HG03558 (cell line): ENCODE data around the gene FCRL5.
"Not testable (repeated sequence)": the region's sequence is repeated elsewhere in the genome, so short reads cannot be mapped to it uniquely, and the experiment has no call there.

ENCODE experiments used
- ATAC-seq: cut with Tn5 transposase; IDR thresholded peaks from one replicate; pipeline ENCODE4 v1.9.1; 2021; ENCODE audit warnings: moderate number of reproducible peaks; ENCODE audit not compliant: unreplicated experiment; ENCODE audit errors: extremely low read depth

FCRL5 gene

DNA sequence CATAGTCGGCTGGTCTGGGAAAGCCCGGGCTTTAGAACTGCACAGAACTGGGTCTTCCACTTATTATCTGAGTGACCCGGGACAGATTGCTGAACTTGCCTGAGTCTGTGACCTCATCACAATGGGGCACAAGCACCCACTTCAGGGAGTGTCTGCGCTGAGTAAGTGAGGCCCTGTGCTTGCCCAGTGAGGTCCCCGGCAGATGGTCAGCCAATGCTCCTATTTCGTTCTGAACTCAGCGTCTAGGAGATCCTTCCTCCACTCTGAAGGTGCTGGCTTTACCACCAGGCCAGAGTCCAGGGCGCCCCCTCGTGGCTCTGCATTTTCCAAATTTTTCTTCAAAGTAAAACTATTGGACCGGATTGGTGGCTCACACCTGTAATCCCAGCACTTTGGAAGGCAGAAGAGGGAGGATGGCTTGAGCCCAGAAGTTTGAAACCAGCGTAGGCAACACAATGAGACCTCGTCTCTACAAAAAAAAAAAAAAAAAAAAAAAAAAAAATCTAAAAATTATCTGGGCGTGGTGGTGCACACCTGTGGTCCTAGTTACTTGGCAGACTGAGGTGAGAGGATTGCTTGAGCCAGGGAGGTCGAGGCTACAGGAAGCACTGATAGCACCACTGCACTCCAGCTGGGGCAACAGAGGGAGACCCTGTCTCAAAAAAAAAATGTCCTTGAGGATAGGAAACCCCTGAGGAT, 61.7 kb downstream of the FCRL5 start:
- ATAC-seq, result no peak

DNA sequence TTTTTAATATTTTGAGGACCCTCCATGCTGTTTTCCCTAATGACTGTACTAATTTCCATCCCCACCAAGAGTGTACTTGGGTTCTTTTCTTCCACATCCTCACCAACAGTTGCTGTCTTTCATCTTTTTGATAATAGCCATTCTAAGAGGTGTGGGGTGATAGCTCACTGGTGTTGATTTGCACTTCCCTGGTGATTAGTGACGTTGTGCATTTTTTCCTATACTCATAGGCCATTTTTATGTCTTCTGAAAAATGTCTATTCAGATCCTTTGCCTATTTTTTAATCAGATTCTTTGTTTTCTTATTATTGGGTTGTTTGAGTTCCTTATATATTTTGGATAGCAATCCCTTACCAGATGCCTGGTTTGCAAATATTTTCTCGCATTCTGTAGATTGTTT, 64.2 kb downstream of the FCRL5 start:
- no peak for ATAC-seq

DNA sequence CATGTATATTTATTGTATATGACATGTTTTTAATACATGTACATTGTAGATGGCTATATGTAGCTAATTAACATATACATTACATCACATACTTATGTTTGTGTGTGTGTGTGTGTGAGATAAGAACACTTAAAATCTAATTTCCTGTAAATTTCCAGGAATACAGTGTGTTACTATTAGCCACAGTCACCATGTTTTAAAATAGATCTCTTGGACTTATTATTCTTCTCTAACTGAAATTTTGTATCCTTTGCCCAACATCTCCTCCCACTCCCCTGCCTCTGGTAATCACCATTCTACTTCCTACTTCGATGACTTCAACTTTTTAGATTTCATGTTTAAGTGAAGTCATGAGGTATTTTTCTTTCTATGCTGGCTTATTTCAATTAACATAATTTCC, 64.8 kb downstream of the FCRL5 start:
- ATAC-seq, result no peak

DNA sequence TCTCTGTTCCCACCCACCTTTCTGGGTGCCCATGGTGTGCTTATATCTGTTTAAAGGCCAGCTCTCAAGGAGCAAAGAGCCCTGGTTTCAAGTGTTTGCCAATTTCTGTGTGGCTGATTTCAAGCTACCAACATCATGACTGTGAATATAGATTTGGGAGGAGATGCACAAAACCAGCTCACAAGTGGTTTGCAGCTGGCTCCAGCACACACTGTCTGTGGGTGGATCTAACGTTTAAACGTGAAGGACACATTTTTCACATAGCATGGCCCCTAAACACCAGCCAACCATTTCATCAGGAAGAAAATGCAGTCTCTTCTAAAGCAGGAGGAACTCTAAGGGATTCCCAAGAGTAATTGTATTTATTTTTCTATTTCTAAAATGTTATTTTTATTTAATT, 65.2 kb downstream of the FCRL5 start:
- no peak for ATAC-seq

DNA sequence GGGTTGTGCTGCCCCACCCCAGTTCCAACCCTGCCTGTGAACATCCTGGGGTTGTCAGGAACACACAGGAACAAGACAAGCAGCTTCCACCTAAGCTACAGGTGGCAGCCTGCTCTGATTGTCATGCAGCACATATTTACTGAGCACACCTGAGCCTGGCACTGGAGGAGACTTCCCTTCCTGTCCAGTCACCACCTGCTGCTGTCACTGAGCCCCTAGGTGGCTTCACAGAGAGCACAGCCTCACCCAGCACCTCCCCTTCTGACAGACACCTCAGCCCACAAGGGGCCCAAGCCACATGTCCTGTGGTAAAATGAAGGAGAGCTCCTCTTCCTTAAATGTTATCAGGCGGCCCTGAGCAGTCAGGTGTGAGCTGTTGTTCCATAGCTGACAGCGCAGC, 65.9 kb downstream of the FCRL5 start:
- ATAC-seq, result not testable (repeated sequence)

DNA sequence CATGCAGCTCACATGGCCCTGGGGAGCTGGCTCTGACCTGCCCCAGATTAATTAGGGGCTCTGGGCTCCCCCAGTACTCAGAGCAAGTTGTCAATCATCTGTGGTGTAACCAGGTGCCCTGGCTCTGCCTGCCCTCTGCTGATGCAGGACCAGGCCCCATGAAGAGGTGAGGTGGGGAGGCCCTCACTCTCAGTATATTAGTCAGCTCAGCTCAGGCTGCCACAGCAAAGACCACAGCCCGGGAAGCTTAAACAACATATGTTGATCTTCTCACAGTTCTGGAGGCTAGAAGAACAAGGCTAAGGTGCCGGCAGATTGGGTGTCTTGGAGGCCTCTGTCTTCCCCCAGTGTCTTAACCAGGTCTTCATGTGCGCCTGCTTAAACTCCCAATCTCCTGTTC, 66.5 kb downstream of the FCRL5 start:
- no peak for ATAC-seq

DNA sequence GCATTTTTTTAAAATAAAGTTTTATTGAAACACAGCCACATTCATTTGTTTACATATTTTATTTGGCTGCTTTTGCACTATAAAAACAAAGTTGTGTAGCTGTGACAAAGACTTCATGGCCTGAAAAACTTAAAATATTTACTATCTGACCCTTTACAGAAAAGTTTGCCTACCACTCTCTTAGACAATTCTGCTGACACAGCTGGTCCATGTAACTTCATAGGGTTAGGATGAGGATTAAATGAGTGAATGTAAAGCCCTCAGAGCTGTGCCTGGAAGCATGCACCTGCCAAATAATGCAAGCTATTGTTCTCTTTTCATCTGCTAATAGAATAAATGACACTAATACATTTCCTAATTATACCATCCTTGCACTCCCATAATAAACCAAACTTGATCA, 67.7 kb downstream of the FCRL5 start:
- ATAC-seq, result no peak

DNA sequence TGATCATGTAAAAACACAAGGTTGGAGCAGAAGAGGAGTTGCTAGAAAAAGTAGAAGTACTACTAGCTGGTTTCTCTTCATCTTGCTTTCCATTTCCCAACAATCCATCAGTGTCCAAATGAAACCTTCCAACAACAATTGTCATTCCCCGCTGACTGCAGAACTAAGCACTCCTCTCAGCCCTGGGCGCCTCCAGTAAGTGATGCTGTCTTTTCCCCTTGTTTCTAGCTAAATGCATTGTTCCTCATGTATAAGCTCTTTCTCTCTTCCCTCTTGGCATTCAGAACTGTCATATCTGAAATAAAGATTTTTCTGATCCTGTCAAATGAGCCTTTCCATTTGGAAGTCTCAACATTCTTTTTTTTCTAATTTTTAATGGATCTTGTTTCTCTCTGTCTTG, 68.7 kb downstream of the FCRL5 start:
- no peak for ATAC-seq

DNA sequence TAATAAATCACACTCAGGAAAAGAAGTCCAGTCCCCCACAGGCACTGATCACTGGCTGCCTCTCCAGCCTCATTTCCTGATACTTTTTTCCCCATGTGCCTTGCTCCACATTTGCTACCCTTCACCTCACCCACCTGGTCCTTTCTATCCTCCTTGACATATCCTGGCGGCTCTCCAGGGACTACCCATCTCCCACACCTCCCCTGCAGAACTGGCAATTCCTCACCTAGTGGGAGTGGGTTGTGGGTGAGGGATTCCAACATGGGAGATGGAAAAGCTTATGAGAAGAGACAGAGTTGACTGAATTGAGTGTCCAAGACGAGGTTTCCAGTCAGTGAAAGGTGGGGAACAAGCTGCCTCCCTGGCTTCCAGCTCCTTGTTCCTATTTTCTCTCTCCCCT, 69.6 kb downstream of the FCRL5 start:
- no peak for ATAC-seq

DNA sequence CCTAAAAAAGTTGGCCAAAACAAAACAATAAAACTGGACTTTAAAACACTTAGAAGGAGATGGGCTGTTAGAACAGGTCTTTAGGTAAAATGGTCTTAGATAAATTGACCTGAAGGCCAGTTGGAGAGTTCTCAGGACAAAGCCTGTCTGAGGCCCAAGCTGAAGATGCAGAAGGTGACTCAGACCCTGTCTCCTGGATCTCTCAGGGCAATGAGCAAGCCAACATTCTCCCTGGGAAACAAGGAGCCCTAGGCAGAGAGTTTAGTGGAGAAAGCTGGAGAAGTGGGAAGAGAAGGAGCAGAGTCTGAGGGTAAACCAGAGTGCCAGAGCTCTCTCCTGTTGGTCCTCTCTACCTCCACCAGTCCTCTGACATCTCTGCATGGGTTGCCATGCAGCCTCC, 70.1 kb downstream of the FCRL5 start:
- ATAC-seq, result no peak

DNA sequence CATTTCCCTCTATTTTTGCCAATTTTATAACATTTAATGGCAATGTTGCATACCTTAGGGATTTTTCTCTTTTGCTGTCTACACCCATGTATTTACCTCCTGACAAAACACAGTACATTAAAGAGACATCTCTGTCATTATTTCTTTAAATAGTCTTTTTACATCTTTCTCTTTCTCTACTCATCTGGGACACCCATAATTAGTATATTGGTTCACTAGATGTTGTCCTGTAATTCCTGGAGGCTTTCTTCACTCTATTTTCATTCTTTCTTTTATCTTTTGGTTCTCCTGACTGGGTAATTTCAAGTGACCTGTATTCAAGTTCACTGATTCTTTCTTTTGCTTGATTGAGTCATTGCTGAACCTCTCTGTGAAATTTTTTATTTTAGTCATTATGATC, 74.3 kb downstream of the FCRL5 start:
- no peak for ATAC-seq

DNA sequence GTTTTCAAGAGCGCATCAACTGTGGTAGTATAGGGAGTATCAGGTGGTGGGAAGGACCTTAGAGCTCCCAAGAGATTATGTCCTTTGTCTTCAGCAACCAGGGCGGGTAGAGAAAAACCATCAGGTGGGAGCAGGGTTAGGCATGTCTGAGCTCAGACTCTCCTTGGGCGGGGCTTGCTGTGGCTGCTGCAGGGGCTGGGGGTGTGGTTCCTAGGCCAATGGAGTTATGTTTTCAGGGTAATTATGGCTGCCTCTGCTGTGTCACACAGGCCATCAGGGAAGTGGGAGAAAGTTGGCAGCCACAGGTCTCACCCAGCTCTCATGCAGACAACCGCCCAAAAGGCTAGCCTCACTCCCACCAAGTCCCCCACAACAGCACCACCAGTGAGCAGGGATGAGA, 74.9 kb downstream of the FCRL5 start:
- ATAC-seq, result no peak

DNA sequence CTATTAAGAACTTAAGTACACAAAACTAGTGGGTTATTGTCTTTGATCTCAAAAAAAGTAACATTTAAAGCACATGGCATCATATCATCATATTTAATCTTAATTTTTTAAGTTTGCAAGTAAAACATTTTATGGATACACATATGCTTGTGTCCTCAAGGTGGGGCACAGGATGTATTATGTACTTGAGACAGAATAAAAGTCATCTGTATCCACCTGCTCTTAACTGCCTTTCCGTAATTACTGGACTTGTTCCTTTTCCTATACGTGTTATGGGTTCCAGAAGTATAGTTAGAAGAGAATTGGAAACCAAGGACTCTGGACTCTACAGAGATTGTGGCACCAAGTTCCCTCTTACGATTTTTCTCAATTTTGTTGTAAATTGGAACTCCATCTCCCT, 79.4 kb downstream of the FCRL5 start:
- ATAC-seq, result no peak

DNA sequence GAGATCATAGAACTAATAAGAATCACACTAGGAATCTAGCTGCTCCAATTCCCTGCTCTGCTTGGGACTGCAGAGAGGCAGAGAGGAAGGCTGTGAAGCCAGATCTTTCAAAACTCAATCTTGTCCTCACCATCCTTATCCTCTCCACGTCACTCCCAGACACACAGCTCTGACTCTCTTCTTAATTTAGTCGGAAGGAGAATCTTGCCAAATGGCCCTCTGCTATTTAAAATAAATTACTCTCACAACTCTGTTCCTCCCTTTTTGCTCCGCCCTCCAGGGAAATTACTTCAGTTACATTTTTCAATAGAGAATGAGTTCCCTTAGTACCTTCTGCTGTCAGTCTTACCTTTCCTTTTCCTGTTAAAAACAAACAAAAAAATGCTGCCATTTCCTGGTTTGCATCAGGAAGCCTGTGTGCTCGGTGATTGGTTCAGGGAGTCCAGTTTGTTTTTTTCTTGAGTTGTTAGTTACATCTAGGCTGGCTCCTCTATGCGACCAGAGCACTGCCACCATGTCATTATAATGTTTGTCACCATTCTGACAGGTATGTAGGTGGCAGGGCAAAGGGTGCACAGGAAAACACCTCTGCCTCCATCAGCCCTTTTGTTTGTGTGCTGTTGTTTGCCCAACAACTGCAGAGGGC, 80.1 kb downstream of the FCRL5 start:
- ATAC-seq, result no peak

DNA sequence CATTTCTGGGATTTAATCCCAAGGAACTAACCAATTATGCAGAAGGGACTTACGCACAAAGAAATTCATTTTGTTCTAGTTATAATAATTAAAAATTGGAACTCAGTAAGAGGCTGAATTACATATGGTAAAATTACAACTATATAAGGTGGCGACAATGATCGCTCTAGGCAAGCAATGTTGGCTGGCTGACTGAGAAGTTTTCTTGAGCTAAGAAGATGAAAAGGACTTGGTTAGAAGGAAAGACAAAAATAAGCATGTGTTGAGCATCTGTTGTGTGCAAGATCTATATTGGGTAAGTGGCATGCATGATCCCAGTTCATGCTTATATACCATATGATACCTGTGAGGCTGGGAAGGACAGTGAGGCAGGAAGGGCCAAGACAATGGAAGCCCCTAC, 80.8 kb downstream of the FCRL5 start:
- no peak for ATAC-seq

DNA sequence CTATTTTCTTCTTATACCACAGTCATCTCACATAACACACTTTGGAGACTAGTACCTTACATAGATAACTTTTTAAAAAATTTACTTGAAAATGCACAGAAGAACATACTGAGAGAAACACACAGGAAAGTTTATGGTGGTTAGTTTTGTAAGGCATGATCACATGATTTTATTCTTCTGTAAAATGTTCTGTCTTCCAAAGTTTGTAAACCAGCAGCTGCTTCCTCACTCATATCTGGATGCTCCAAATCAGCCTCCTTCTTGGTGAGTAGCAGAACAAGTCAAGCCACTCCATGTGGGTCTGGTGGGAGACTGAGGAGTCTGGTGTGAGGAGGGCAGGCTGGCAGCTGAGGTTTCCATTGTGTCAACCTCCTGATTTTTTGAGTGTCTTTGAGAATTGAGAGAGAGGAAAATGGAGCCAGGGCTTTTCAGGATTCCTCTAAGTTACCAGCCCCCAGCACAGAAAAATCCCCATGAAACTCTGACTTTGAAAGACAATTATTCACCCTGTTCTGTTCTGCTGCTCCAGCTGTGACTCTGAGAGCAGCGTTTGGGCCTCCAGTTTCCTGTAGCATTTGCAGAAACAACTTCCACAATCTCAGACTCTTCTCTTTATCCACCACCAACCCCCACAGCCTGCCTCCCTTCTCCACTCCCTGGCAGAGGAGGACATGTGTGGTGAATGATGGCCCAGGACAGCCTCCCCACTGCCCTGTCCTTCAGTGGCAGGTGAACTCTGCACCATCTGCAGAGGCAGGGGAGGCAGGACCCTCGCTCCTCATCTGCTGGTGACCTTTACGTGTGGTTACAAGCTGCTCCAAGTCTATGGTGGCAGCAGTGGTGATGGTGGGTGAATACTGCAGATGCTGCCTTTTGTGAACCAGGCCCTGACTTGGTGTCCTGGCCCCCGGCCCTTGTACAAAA, 82.3 kb downstream of the FCRL5 start:
- no peak for ATAC-seq

DNA sequence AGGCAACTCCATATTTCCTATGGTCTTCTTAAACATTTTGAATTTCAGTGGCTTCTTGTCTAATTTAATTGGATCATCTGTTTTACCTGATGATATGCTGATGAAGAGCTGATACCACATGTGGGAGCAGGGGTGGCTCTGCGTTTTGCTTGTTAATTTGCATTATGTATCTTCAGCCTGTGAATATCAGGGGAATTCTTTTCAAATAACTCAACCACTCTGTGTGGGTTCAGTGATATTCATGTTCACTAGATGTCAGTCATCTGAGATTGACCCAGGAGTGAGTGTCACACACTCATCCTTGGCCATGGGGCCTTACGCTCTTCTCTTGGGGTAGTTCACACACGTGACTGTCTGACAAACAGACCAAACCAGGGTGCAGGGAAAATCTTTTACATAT, 83.0 kb downstream of the FCRL5 start:
- no peak for ATAC-seq

DNA sequence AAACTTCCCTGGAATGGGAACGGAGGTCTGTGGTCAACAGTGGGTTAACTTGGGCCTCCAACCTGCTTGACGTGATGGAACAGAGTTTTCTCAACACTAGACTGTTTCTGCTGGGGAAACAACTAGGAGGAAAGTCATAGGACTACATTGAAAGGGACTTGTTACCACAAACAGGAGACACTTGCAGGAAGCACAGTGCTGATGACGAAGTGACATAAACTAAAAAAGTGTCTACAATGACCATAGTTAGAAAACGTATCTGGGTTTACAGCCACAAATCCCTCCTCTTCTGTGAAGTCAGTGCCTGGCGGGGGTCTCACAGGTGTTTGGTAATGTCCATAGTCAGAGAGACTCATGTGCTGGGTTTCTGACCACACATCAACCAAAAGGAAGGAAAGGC, 86.3 kb downstream of the FCRL5 start:
- no peak for ATAC-seq
